ENCODE results near the gene DHX32. TPM values are rescaled to one million over a fixed set of nuclear protein-coding genes. Genes with fewer than 3 reads are reported as not detected.

Gene DHX32
- total RNA-seq, 4 donors from 2014 or later, result 22.1 to 31.5 (median 27.5) TPM

DNA sequence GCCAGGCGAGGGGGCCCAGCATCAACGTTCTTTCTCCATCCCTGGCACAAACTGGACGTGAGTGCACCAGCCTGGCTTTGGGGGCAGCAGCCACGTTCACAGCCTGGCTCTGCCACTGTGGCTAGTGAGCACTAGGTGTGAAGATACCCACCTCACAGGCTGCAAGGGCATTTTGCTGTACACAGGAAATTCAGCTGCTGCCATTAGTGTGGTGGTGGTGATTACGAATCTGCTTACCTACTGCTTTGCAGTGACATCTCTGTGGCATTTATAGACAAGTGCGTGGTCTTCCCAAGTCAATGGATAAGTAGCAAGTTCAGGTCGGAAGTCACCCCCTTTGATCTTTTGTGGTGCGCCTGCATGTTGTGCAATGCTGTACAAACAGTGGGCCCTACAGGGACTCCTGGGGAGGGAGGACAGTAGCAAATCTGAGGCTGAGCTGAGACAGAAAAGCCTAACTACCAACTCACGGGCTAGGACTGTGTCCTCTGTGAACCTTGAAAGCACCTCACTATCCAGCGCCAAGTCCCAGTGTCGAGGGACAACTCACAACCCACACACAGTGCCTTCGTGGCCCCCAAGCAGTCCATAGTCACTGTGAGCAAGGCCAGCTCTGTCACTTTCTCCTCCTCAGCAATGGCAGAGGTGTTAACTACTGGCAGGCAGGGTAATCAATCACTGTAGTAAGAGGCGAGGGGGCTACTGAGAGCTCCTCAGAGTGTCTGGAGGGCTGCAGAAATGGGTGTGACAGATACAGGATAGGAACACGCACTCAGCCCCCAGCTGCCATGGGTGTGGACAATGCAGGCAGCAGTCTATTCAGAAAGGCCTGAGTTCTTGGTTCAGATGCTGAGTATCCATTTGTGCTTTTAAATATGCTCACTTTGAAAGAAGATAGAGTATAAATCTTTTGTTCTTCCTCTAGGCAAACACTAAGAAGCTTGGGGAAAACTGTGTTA lies 88.5 kb downstream of the DHX32 start:
- Histone ChIP-seq H3K27me3 (no peaks in the 10 kb centered on the region), H3K36me3 (peaks cover 0 to 90% of the 10 kb centered on the region in 2 donors), H3K4me3 (no peak overlapping the region), H3K4me1 (no peaks in the 10 kb centered on the region), H3K27ac (no peak overlapping the region), H3K9me3 (no peaks in the 10 kb centered on the region)
- ATAC-seq, result peak; percentile 9
- TF ChIP-seq, protein P1, sequence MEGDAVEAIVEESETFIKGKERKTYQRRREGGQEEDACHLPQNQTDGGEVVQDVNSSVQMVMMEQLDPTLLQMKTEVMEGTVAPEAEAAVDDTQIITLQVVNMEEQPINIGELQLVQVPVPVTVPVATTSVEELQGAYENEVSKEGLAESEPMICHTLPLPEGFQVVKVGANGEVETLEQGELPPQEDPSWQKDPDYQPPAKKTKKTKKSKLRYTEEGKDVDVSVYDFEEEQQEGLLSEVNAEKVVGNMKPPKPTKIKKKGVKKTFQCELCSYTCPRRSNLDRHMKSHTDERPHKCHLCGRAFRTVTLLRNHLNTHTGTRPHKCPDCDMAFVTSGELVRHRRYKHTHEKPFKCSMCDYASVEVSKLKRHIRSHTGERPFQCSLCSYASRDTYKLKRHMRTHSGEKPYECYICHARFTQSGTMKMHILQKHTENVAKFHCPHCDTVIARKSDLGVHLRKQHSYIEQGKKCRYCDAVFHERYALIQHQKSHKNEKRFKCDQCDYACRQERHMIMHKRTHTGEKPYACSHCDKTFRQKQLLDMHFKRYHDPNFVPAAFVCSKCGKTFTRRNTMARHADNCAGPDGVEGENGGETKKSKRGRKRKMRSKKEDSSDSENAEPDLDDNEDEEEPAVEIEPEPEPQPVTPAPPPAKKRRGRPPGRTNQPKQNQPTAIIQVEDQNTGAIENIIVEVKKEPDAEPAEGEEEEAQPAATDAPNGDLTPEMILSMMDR (IDR thresholded peaks at IDR 0.05), result no peak
- no peak for TF ChIP-seq POLR2A (IDR thresholded peaks at IDR 0.05)
- TF ChIP-seq POLR2AphosphoS5 (IDR thresholded peaks at IDR 0.05), result no peak
- TF ChIP-seq EP300 (IDR thresholded peaks at IDR 0.05), result no peak
- WGBS, 2 donors (ENCODE audit: low coverage in 1 of 2), result 60 to 88% methylated on average over 1 to 5 of the region's 14 CpGs

DNA sequence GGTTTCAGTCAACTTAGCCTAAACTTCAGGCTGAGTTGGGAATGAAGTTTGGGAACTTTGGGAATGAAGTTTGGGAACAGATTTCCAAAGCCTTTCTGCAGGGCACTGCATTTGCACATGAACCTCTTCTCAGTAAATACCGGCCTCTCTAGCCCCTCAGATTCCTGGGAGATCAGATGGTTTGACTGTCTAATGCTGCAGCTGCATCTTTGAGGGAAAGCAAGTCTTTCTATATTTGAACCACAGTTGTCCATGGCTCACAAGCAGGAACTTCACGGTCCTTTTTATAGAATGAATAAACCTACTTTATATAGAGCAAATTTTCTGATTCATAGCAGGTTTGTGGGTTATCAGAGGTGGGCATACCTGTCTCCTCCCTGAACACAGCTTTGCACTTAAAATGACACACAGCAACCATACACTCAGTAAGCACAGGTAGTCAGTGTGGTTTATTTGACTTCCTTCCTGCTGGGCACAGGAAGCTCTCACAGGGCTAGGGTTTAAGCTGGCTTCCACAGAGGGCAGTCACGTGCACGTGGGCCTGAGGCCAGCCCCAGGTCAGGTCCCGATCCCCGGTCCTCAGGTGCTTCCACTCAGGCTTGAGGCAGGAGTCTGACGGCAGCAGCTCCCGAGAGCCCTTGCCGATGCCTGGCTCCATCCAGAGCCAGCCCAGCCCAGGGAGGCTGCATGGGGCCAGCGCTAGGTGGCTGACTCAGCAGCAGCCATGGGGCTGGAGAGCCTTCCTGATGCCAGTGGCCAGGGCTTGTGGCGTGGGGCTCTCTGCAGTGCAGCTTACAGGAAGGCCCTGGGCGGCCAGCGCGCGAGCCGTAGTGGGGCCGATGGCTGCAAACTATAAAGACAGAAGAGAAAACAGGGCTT lies 92.7 kb downstream of the DHX32 start:
- Histone ChIP-seq H3K27ac (no peak overlapping the region), H3K27me3 (no peaks in the 10 kb centered on the region), H3K9me3 (no peaks in the 10 kb centered on the region), H3K36me3 (peaks cover 0 to 67% of the 10 kb centered on the region in 2 donors), H3K4me1 (no peaks in the 10 kb centered on the region), H3K4me3 (no peak overlapping the region)
- TF ChIP-seq POLR2A (IDR thresholded peaks at IDR 0.05) (no peak), POLR2AphosphoS5 (IDR thresholded peaks at IDR 0.05) (no peak), EP300 (IDR thresholded peaks at IDR 0.05) (no peak)
- TF ChIP-seq, protein P1 (IDR thresholded peaks at IDR 0.05), result no peak
- ATAC-seq, result no peak
- WGBS, 2 donors (ENCODE audit: low coverage in 1 of 2), result 85 to 100% methylated on average over 2 to 6 of the region's 17 CpGs

Small RNA genes within 50 kb of the gene (small RNA-seq; reads per million reads assigned to genes)
- 0 reads per million in 4 donors for gene MIR4484
- 0 reads per million in 4 donors for gene RF00017
- gene RNU2-42P, result 0 reads per million in 4 donors

Other genes starting within 250 kb of the DHX32 start
- gene TEX36, start 198.1 kb downstream of the DHX32 start, total RNA-seq, result not detected
- gene EDRF1, start 161.6 kb downstream of the DHX32 start, total RNA-seq, result 10 to 100 TPM in 3 of 4 donors, 1 to 10 TPM in 1; 7.8 to 22.1 (median 15.8) TPM
- gene MMP21, start 105.5 kb downstream of the DHX32 start, total RNA-seq, result under 1 TPM in 2 of 4 donors, not detected in 2; 0.13 to 0.81 TPM
- 10 to 100 TPM; 25.3 to 64.0 (median 39.1) TPM for gene UROS, start 58.0 kb downstream of the DHX32 start, total RNA-seq
- gene BCCIP, start 57.7 kb downstream of the DHX32 start, total RNA-seq, result 10 to 100 TPM; 38.6 to 59.2 (median 50.3) TPM
- gene FANK1, start 15.3 kb upstream of the DHX32 start, total RNA-seq, result 1 to 10 TPM in 1 of 4 donors, under 1 TPM in 2, not detected in 1; 0.81 to 1.7 (median 0.93) TPM

Data from gastroesophageal sphincter (tissue), 4 donors.